GM19238 (cell line): ENCODE results near the gene LVRN.

ENCODE experiments used
- DNase-seq: peaks from one replicate; pipeline ENCODE4 v3.0.0; 2011; ENCODE audit warnings: low spot score; ENCODE audit not compliant: insufficient read length

LVRN gene

DNA sequence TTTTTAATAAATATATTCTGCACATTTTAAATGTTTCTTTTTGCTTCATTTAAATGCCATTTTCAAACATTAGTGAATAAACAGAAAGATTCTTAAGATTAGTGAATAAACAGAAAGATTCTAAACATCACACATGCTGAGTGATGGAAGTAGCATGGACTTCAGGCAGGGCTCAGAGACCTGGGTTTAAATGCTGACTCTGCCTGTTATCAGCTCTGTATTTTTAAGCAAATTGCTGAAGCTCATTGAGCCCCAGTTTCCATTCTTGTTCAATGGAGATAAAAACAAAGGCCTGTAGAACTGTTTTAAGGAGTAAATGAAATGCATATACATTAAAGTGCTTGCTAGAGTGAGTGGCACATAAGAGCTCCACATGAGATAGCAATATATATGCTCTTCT, 8.1 kb upstream of the LVRN start:
- DNase-seq, result no peak

DNA sequence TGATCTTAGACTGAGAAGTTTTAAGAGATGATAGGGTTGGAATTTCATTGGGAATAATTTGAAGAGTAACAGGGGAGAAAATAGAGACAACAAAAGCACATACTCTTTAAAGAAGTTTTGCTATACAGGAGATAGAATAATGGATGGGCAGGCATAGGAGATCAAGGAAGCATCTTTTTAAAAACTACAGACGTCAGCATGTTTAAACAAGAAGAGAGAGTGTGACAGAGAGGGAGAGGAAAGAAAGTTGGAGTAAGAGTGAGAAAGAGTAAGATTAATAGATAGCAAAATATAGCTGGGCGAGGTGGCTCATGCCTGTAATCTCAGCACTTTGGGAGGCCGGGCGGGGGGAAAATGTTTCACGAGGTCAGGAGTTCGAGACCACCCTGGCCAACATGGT, 5.3 kb upstream of the LVRN start:
- DNase-seq, result no peak

DNA sequence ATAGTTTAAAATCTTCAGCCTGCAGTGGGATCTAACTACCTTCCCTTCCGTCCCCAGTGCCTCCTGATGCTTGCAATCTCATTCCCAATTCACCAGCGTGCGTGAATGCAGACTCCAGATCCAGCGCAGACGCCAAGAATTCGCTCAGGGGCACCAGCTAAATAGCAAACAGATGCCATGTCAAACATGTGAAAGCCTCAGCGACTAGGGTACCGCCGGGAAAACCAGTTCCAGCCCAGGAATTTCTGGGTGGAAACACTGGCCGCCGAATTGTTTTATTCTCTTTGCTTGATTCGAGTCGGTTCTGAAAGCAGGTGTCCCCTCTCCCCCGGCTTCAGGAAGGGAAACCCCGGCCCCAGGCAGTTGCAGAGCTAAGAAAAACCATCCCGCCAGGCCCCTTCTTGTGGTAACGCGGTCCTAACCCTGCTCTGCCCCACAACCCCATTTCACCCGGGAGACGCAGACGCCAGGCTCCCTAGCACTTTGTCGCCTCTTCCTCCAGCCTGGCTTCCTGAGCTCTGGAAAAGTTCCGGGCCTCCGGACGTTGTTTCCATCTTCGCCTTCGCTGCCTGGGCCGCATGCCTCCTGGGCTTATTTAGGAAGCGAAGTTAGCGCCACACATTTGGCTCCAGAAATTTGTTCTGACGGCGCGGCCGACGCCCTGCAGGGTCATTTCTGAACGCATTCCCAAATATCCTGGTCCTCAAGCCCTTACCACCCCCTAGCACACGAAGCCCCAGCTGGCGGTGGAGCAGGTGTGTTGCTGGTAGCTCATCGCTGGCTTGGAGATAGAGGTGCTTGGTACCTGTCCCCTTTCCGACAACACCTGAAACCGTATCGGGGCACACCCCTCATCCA, 665 bp upstream of the LVRN start:
- DNase-seq, result no peak

DNA sequence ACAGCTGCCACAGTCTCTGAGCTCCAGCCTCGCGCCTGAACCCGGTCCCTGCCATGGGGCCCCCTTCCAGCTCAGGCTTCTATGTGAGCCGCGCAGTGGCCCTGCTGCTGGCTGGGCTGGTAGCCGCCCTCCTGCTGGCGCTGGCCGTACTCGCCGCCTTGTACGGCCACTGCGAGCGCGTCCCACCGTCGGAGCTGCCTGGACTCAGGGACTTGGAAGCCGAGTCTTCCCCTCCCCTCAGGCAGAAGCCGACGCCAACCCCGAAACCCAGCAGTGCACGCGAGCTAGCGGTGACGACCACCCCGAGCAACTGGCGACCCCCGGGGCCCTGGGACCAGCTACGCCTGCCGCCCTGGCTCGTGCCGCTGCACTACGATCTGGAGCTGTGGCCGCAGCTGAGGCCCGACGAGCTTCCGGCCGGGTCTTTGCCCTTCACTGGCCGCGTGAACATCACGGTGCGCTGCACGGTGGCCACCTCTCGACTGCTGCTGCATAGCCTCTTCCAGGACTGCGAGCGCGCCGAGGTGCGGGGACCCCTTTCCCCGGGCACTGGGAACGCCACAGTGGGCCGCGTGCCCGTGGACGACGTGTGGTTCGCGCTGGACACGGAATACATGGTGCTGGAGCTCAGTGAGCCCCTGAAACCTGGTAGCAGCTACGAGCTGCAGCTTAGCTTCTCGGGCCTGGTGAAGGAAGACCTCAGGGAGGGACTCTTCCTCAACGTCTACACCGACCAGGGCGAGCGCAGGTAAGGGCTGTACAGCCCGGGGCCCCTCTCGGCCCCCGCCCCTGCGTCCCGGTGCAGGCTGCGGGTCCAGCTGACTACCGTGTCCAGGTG, 509 bp downstream of the LVRN start:
- DNase-seq, result no peak

DNA sequence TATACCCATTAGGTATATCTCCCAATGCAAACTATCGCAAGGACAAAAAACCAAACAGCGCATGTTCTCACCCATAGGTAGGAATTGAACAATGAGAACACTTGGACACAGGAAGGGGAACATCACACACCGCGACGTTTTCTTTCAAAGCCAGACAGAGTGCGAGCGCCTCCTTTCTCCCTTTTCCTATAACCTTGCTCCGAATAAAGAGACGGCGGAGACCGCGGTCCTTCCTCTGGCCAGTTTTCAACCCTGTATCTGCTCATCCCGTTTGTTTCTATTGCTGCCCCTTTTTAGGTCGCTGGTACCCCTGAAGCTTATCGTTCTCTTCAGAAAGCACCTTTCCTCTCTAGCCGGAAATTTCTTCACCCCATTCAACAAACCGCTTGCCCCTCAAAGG, 1.3 kb downstream of the LVRN start:
- no peak for DNase-seq

DNA sequence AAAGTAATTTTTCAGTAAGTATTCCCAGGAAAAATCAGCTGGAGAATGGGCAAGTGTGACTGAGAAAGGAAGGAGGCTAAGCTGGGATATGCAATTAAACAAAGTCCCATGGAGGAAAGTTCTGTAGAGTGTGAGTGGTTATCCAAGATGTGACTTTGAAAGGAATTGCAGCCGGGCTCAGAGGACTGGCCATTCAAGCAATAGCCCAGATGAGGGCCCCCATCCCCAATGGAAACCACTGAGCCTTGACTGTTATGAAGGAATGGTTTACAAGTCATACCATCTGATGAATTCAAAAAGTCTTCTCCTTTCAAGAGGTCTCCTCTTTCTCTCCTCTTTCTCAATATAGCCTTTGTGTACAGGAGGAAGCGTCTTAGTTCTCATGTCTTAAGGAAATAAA, 6.5 kb downstream of the LVRN start:
- DNase-seq, result no peak

DNA sequence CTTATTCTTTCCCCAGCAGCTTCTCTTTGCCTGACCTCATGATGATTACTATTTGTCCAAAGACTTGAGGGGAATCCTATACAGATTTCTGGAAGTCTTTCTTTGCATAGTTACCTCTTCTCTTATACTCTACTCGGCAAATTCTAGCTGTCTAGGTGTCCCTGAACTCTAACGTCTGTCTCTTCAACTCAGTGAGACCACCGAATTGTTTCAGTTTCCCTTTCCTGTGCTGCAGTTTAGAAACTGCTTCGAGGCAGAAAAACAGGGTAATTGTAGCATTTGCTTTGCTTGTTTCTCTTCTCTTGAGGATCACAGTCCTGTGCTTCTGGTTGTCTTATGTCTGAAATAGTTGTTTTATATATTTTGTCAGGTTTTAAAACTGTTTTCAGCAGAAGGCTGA, 14.8 kb downstream of the LVRN start:
- DNase-seq, result no peak

DNA sequence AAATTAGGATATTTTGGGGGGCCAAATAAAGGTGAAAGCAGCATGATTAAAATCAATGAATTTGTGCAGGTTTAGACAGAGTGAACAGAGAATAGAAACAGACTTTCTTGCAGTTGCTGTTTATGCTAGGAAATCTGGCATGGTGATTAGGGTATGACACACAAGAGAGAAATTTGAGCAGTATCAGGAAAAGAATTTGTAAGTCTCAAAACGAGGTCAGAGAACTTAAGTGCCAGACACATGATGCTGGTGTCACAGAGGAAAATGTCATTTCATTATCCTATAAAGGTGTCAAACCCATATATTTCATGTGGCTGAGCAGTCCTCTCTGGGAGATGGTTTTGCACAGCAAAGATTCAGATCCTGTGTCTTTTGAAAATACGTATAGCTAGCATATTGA, 15.7 kb downstream of the LVRN start:
- DNase-seq, result no peak

DNA sequence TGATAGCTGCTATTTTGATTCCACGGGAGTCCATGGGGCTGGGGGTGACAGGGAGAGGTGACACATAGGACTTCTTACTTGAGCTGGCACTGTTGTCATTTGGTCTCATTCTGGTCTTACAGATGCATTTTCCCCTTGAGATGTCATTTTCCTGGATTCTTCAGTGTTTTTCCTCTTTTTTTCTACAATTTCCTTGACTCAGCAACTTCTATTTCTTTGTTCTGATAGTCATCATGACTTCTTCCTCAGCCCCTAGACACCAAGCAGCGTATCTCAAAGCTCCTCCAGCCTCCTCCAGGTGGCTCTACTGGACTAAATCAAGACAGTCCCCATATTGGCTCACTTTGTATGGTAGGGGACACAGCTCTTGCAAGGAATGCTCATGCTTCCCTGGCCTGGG, 16.5 kb downstream of the LVRN start:
- no peak for DNase-seq

DNA sequence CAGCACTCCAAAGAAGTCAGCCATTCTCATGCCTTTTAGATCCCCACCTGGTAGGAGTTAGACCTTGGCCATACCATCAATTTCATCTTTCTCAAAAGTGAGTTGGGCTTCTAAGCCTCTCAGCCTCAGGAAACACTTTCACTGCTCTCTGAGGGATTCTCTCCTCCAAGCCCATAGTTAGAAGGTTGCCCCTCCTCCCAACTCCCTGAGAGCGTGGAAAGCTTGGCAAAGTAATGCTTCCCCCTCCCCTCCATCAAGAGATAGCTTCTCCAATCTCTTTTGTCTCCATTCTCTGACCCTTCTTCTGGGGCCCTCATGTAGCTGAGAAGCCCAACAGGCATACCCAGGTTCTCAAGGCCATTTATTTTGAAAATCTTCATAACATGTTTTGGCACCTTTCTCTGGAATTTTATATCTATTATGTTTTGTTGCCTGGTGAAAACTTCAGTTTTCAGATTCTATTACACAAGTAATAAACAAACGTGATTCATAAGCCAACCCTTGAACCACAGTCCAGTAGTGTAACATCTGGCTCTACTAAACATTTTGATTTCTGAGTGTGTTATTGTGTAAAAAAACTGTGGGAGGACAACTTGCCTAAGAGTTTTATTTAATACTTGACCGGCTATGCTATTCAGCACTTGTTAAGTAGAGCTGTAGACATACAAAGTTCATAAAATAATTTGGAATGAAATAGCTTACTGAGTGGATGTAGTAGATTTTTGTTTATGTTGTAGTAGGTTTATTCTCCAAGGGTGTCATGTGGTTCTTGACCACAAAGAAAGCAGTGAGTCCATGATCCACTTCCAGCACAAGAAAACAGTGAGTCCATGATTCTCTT, 17.1 kb downstream of the LVRN start:
- no peak for DNase-seq

DNA sequence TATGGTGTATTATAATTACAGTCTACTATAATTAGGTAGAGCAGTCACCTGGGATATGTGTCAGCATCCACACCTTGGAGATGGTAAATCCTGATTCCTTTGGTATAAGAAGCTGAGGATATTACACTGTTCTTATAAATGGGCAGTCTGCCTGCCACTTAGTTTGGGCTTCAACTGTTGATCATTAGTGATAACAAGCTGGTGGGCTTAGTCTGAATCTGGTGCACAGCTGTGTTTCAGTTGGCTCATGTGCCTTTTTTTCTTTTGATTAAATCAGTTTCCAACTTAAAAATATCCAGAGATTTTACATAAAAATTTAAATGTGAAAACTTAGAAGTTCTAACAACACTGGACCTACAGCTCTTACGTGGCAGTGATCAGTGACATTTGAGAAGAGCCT, 21.2 kb downstream of the LVRN start:
- DNase-seq, result no peak

DNA sequence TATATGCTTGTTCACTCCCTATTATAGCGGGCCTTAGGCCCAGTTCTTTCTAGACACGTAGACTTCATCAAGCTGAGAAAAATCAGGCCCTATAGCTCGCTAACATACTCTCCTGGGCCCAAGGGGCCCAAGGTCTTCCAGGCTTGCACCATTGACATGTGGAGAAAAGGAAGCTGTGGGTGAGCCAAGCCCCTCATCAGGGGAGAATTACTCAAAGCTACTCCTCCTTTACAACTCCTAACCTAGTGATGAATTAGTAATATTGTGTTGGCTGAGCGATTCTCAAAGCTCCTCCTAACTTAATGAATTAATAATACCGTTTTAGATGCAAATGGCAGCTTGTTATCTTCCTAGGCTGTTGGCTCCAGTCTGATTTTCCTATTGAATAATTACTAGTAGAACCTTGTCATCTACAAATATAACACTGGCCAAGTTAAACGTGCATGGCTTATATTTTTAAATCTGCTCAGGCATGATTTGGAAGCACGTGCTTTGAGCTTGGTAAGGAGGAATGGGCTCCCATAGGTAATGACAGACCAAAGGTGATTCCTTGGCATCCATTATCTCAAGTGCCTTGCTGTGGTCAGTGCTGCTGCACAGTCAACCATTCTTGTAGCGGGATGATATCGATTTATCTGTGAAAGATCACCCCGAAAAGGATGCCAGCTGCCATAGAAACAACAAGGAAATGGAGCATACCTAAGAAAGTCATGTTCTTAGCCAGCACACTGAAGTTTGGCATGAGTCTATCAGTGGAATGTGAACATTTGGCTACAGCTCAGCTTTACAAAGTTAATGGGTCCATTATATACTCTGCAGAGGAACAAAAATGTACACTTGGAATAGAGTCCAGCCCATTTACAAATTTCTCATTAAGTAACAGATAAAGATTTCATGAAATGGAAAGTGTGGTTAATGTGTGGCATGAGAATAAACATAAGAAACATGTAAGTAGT, 23.8 kb downstream of the LVRN start:
- no peak for DNase-seq

DNA sequence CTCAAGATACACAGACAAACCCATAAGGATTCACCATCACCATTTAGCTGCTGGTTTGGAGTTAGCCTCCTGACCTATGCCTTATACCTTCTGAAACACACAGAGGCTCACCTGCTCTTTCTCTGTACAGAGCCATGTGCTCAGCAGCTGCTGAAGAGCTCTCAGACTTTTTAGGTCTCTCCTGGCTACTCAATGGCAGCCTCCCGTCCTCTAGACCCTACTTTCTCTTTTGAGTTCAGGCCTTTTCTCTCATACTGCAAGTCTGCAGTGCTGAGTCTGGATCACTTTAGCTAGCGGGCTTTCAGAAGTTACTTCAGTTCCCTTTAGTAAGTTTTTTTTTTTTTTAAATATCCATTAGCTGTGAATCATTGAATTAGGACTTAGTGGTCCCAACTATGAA, 25.7 kb downstream of the LVRN start:
- DNase-seq, result no peak

DNA sequence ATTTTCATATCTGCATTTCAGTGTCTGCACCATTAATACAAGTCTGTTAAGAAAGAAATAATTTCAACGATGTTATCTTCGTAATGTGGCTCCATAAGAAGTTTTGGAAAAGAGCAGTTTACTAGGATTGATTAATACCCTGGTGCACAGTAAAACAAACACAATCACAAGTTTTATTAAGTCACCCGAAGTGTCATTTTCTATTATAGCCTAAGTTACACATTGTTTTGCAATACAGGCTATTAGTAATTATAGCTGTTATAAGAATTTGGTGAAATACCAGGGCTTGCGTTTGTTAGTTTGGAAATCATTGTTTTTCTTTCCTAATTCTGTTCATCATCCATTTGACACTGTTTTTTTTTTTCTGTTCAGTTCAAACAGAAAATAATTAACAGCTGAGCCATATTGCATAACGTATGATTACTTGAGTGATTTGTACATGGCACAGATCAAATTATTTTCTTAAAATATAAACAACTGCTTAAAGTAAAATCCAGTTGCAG, 30.6 kb downstream of the LVRN start:
- DNase-seq, result no peak

DNA sequence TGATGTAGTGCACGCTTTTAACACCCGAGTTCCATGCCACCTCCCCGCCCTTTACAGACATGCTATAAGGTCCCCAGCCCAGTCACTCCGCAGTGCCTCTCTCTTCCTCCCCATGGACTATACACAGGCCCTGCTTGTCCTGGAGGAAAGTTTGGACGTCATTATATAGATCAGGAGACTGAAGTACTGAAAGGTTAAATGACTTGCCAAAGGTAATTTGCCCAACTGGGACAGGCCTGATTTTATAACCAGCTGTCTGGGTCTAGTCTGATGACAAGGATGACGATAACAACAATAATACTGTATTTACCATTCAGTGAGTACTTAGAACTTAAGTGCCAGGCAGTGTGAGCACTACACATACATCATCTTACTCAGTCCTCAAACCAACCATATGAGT, 33.1 kb downstream of the LVRN start:
- no peak for DNase-seq

DNA sequence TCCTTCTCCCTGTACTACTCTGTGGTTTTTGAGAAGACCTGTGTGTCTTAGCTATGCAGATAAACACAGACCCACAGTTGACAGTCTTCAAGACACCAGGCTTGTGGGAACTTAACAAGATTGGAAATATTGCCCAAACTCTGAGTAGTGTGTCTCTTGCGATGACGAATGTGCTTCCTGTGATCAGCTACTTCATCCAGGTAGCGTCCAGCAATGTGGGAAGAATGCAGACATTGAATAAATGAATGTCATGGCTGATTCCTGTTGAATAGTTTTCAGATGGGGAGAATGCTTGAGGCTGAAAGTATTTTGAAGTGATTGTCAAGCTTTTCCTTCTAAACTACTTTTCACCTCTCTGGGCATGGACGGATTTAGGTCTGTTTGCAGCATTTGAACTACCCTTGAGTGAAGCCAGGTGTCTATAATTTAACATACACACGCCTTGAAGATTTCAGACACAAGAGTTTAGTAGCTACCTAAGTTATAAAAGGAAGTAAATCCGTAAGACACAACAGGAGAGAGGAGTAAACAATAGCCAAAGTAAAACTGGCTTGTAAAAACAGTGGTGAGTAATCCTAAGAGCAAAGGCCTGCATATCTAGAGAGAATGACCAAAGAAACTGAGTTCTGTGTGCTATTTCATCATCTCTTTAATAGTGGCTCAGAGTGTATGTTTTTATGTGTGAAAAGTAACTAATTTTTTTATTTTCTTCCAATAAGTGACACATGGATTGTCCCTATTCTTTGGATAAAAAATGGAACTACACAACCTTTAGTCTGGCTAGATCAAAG, 40.0 kb downstream of the LVRN start:
- DNase-seq, result no peak

DNA sequence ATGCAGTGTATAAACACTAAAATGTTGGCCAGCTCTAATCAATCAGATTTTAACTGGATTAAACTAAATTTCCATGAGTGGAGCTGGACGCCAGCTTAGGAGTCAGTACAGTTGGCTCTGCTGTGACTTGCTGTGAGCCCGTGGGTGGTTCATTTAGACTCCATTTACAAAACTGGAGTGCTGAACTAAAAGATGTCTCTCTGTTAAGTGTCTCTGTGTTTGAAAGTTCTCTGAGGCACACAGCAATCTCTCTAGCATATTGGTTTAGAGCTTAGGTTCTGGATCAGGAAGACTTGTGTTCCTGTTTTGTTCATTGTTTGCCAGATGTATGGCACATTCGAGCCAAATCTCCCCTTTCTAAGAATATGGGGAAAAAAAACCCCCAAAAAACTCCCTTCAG, 42.0 kb downstream of the LVRN start:
- no peak for DNase-seq

DNA sequence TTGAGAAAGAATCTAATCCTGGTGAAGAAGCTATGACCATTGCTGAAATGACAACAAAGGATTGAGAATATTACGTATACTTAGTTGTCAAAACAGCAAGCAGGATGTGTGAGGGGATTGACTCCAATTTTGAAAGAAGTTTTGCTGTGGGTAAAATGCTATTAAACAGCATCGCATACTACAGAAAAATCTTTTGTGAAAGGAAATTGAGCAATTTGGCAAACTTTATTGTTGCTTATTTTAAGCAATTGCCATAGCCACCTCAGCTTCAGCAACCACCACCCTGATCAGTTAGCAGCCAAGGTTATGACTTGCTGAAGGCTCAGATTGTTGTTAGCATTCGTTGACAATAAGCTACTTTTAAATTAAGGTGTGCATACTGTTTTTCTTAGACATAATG, 47.5 kb downstream of the LVRN start:
- no peak for DNase-seq

DNA sequence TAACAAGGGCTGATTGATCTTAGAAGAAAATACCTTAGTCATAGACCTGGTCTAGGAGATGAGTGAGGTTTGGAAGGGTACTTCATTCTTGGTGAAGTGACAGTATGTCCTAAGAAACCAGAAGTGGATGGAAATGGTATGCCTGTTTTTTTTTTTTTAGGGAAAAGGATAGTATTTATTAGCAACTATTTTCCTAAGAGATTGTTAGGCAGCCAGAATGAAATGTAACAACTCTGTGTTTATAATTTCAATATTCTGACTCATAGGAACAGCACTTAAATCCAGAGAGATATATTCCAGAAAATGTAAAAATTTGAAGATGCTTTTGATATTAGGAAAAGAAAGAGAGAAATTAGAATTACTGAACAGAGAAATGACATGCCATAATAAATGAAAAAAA, 48.8 kb downstream of the LVRN start:
- DNase-seq, result no peak
